ENCODE results near the gene SGPP2. TPM values are rescaled to one million over a fixed set of nuclear protein-coding genes. Genes with fewer than 3 reads are reported as not detected.
"Not testable (repeated sequence)": the region's sequence is repeated elsewhere in the genome, so short reads cannot be mapped to it uniquely, and the experiment has no call there.

The SGPP2 gene
- total RNA-seq, 1 donor from 2014 or later = 38.1 TPM

- DNase-seq = no peak
- Histone ChIP-seq H3K27ac (no peak overlapping the region), H3K36me3 (no peaks in the 10 kb centered on the region), H3K27me3 (no peaks in the 10 kb centered on the region), H3K9me3 (peaks cover 2% of the 10 kb centered on the region), H3K4me1 (no peaks in the 10 kb centered on the region), H3K4me3 (no peak overlapping the region)
- no peak for TF ChIP-seq CTCF (IDR thresholded peaks at IDR 0.05)
- intact Hi-C loops (cut with DNase I) = no loop called here
- ATAC-seq = no peak
These were observed 15.7 kb upstream of the SGPP2 start for GRCh38 chr2:222408684-222409083.

DNA sequence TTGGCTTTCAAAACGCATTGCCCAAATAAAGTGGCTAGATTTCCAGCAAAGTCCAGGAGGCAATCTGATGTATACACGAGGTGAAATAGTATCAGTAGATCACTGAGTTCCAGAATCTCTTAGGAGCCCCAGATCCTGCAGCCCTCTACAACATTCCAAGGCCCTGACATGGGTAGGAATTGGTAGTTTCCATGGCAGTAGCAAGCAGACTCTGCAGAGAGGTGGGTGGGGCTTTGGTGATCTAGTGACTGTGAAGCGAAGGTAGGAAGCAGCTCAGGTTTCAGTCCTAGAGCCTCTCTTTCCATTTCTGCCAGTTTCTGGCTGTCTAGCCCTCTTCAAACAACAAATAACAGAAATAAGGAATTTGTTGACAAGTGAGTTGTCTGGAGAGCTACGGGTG is 13.8 kb upstream of the SGPP2 start:
- Histone ChIP-seq H3K36me3 (no peaks in the 10 kb centered on the region), H3K9me3 (peaks cover 2% of the 10 kb centered on the region), H3K27me3 (no peaks in the 10 kb centered on the region), H3K4me1 (no peaks in the 10 kb centered on the region), H3K4me3 (no peak overlapping the region), H3K27ac (no peak overlapping the region)
- intact Hi-C loops (cut with DNase I) = no loop called here
- ATAC-seq (peak; percentile 73), DNase-seq (no peak)
- TF ChIP-seq CTCF (IDR thresholded peaks at IDR 0.05) = no peak

GRCh38 chr2:222412334-222412733 is 12.0 kb upstream of the SGPP2 start:
- intact Hi-C loops (cut with DNase I); H3K36me3 ChIP-seq: not testable (repeated sequence)

GRCh38 chr2:222413295-222413911 is 10.9 kb upstream of the SGPP2 start:
- ATAC-seq (no peak), DNase-seq (no peak)
- H3K36me3 ChIP-seq = no peaks in the 10 kb centered on the region
- no peak for TF ChIP-seq CTCF (IDR thresholded peaks at IDR 0.05)
- intact Hi-C loops (cut with DNase I) = no loop called here
- no peak overlapping the region for H3K4me3 ChIP-seq
- no peak overlapping the region for H3K27ac ChIP-seq
- no peaks in the 10 kb centered on the region for H3K27me3 ChIP-seq
- peaks cover 2% of the 10 kb centered on the region for H3K9me3 ChIP-seq
- H3K4me1 ChIP-seq = no peaks in the 10 kb centered on the region

More at GRCh38 chr2:222412334-222412733, 12.0 kb upstream of the SGPP2 start:
- not testable (repeated sequence) for H3K27ac ChIP-seq, H3K9me3 ChIP-seq, H3K4me1 ChIP-seq, H3K27me3 ChIP-seq, ATAC-seq, H3K4me3 ChIP-seq, DNase-seq

GRCh38 chr2:222418739-222419138 is 5.6 kb upstream of the SGPP2 start:
- H3K4me3 ChIP-seq = no peak overlapping the region
- H3K9me3 ChIP-seq = no peaks in the 10 kb centered on the region
- H3K4me1 ChIP-seq = no peaks in the 10 kb centered on the region
- peaks cover 12% of the 10 kb centered on the region for H3K27me3 ChIP-seq
- intact Hi-C loops (cut with DNase I) = no loop called here
- no peak for TF ChIP-seq CTCF (IDR thresholded peaks at IDR 0.05)
- no peak for ATAC-seq
- no peak overlapping the region for H3K27ac ChIP-seq
- no peaks in the 10 kb centered on the region for H3K36me3 ChIP-seq
- DNase-seq = no peak

GRCh38 chr2:222420508-222420907 is 3.8 kb upstream of the SGPP2 start:
- TF ChIP-seq CTCF (IDR thresholded peaks at IDR 0.05) = no peak
- ATAC-seq (no peak), DNase-seq (no peak)
- no peaks in the 10 kb centered on the region for H3K36me3 ChIP-seq
- no peak overlapping the region for H3K27ac ChIP-seq
- intact Hi-C loops (cut with DNase I) = no loop called here
- H3K4me3 ChIP-seq = no peak overlapping the region
- H3K27me3 ChIP-seq = peaks cover 22% of the 10 kb centered on the region
- H3K4me1 ChIP-seq = no peaks in the 10 kb centered on the region
- H3K9me3 ChIP-seq = no peaks in the 10 kb centered on the region

All from upper lobe of right lung (tissue), 1 donor.